Thoracic aorta (tissue), 2 donors: ENCODE results near the gene WDR37. TPM values are rescaled to one million over a fixed set of nuclear protein-coding genes. Genes with fewer than 3 reads are reported as not detected.

Experiments
- ATAC-seq: fragments of 150-250 bp; one replicate; pipeline ENCODE4 v1.8.0; 2017; ENCODE audit warnings: low read depth; ENCODE audit not compliant: insufficient number of reproducible peaks, low FRiP score
- DNase-seq: peaks from one replicate; pipeline ENCODE4 v3.0.0-alpha.2; 2020; ENCODE audit warnings: low spot score
- H3K27ac ChIP-seq, 2 donors: fragments of 200-600 bp; sonication (generic); 1 replicate in 1 of 2; 2 replicates in 1 of 2; pipeline ENCODE4 v1.5.1; 2016; ENCODE audit warnings: mild to moderate bottlenecking in 2 of 2, moderate library complexity in 2 of 2
- H3K27me3 ChIP-seq: fragments of 200-600 bp; sonication (generic); replicated peaks from 2 replicates; pipeline ENCODE4 v1.6.0; 2016; ENCODE audit warnings: mild to moderate bottlenecking; ENCODE audit not compliant: insufficient read depth
- H3K36me3 ChIP-seq: fragments of 200-600 bp; sonication (generic); one replicate; pipeline ENCODE4 v1.5.1; 2016
- H3K4me1 ChIP-seq, 2 donors: fragments of 200-600 bp; sonication (generic); 1 replicate in 1 of 2; 2 replicates in 1 of 2; pipeline versions ENCODE4 v1.5.1 to v1.6.0; 2016; ENCODE audit warnings: low read depth in 2 of 2, mild to moderate bottlenecking in 1 of 2; ENCODE audit not compliant: control insufficient read depth in 1 of 2
- H3K4me3 ChIP-seq: fragments of 200-600 bp; sonication (generic); 2 replicates; pipeline ENCODE4 v1.5.1; 2016; ENCODE audit warnings: mild to moderate bottlenecking
- H3K9me3 ChIP-seq: fragments of 200-600 bp; sonication (generic); 2 replicates; pipeline ENCODE4 v1.5.1; 2016
- CTCF ChIP-seq: fragments of 200-600 bp; sonication (generic); IDR thresholded peaks from one replicate; pipeline ENCODE4 v1.5.1; 2019; ENCODE audit warnings: antibody characterized with exemption
- total RNA-seq, 2 donors: library from RNA; depleted of rRNA; stranded (reverse); fragments of >200 nt; gene quantifications; one replicate each; pipeline versions ENCODE4 v1.1.0 to v1.2.3, GENCODE V29; 2016

WDR37 gene
- total RNA-seq, 2 donors from 2014 or later: 18.3 to 24.6 TPM

DNA sequence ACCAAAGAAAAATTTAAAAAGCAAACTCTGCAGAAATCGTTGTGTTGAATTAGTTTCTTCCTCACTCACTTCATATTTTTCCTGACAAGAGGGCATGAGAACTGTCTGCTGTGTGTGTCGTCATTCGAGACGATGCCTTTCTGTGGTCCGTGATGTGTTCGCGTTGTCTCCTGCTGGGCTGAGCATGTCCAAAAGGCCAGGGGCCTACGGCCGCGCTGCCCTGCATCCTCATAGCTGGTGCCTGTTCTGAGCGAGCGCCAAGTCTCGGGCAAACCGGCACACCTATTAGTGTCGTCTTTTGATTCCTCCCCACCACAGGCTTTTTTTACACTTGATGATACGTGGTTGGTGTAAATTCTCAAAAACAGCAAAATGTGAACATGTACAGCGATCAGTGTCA is 27.4 kb downstream of the WDR37 start:
- no peak for TF ChIP-seq CTCF
- Histone ChIP-seq H3K27me3 (no peaks in the 10 kb centered on the region), H3K27ac (no peak overlapping the region), H3K4me1 (no peaks in the 10 kb centered on the region), H3K36me3 (peaks cover 47% of the 10 kb centered on the region), H3K4me3 (no peak overlapping the region), H3K9me3 (no peaks in the 10 kb centered on the region)
- ATAC-seq: no peak
- no peak for DNase-seq

DNA sequence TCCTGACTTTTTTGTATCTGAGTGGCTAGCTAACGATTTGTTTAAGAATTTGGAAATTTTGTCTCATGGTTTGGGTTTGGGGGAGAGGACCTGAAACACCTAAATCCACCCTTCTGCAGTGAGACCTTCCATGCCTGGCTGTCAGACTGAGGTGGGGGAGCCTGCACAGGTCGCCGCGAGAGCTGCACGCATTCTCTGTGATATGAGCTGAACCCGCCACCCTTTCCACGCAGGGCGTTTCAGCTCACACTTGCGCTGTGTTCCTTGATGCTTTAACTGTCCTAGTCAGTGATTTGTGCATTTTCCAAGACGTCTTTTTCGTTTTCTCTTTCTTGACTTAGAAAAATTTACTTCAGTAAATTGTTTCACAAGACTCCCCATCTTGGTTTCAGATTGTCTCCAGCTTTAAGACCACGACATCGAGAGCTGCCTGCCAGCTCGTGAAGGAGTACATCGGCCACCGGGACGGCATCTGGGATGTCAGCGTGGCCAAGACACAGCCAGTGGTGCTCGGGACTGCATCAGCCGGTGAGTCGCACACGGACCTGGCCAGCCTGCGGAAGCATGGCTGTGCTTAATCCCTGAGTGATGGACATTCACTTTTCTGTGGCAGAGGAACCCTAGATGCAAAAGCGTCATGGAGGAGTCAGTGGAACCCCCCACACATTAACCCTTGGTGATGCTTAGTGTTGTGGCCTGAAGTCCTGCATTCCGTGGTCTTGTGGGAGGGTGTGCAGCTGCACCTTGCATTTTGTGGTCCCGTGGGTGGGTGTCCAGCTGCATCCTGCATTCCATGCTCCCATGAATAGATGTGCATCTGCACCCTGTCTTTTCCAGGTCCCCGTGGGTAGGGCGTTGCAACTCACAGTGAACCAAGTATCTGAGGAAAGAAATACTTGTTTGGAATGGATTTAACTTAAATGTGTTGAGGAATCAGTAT is 28.1 kb downstream of the WDR37 start:
- H3K27me3 ChIP-seq: no peaks in the 10 kb centered on the region
- H3K4me1 ChIP-seq: no peaks in the 10 kb centered on the region
- no peaks in the 10 kb centered on the region for H3K9me3 ChIP-seq
- H3K27ac ChIP-seq: no peak overlapping the region
- ATAC-seq (no peak), DNase-seq (no peak)
- H3K36me3 ChIP-seq: peaks cover 52% of the 10 kb centered on the region
- H3K4me3 ChIP-seq: no peak overlapping the region
- TF ChIP-seq CTCF: no peak

DNA sequence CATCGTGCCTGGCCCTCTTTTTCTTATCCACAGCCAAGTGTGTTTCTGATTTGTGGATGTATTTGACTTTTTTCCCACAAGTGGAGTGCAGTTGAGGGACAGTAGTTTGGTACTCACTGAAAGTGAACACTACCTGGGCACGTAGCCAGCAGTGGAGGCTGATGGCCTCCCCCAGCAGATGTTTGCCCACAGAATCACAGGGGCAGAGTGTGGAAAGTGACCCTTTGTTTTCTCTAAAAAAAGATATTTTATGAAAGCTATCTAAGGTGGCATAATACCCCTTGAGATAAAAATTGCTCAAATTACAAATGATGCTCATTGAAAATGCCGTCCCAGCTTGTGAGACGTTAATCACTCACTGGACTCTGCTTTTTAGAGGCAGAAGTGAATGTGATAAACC is 29.1 kb downstream of the WDR37 start:
- Histone ChIP-seq H3K36me3 (peaks cover 55% of the 10 kb centered on the region), H3K27ac (no peak overlapping the region), H3K9me3 (no peaks in the 10 kb centered on the region), H3K4me1 (no peaks in the 10 kb centered on the region), H3K27me3 (no peaks in the 10 kb centered on the region), H3K4me3 (no peak overlapping the region)
- TF ChIP-seq CTCF: no peak
- DNase-seq (no peak), ATAC-seq (no peak)

- no peaks in the 10 kb centered on the region for H3K4me1 ChIP-seq
- H3K27ac ChIP-seq: no peak overlapping the region
- ATAC-seq (no peak), DNase-seq (no peak)
- H3K9me3 ChIP-seq: no peaks in the 10 kb centered on the region
- H3K27me3 ChIP-seq: no peaks in the 10 kb centered on the region
- TF ChIP-seq CTCF: no peak
- peaks cover 68% of the 10 kb centered on the region for H3K36me3 ChIP-seq
- no peak overlapping the region for H3K4me3 ChIP-seq
Observed at GRCh38 chr10:1086787-1087186, 30.6 kb downstream of the WDR37 start.

DNA sequence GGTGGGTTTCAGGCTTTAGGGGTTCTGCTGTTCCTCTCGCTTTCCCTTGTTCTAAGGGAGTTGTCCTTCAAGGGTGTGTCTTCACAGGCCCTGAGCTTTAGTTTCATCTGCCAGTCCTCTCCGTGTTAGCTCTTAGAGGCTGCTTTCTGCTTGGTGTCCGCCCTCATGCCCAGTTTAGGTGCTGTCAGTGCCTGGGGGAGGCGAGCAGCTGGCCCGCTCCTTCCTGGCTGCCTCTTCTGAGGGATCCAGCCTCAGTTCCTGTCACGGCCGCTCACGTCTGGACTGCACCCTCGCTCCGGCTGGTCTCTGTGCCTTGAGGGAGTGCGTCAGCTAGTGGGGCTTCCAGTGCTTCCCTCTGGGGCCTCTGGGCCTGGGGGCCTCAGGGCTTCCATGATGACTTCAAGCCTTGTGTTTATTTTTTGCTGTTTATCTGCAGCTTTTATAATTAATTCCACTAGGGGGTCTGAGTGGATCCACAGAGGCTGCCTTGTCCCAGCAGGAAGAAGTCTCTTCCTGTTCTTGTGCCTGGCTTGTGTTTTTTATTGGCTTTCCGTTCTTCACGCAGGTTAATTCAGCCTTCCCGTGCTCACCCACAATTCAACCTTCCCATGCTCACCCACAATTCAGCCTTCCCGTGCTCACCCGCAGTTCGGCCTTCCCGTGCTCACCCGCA is 33.0 kb downstream of the WDR37 start:
- Histone ChIP-seq H3K27me3 (no peaks in the 10 kb centered on the region), H3K4me3 (no peak overlapping the region), H3K36me3 (peaks cover 73% of the 10 kb centered on the region), H3K4me1 (no peaks in the 10 kb centered on the region), H3K27ac (no peak overlapping the region), H3K9me3 (no peaks in the 10 kb centered on the region)
- no peak for TF ChIP-seq CTCF
- DNase-seq: no peak
- ATAC-seq: no peak
